A673 (cell line): ENCODE measurements around the gene OPN1SW. TPM values are rescaled to one million over a fixed set of nuclear protein-coding genes. Genes with fewer than 3 reads are reported as not detected.

Experiments used
- BruUV-seq: library from RNA; stranded (reverse); fragments of 400-500 nt; replicated peaks from 2 replicates; lab custom pipeline; 2021; lab: Mats Ljungman, UMichigan
- CTCF ChIA-PET: fragments of 300-600 bp; sonication (Branson Sonifier 250); formaldehyde crosslinking; loops from one replicate; lab custom pipeline; 2022; ENCODE audit warnings: antibody characterized with exemption; lab: Charles Lee
- POLR2A ChIA-PET: fragments of 300-600 bp; sonication (Branson Sonifier 250); formaldehyde crosslinking; loops from one replicate; lab custom pipeline; 2022; ENCODE audit warnings: antibody characterized with exemption; ENCODE audit not compliant: low non-redundant PET; lab: Charles Lee
- DNase-seq: peaks from one replicate; pipeline ENCODE4 v3.0.0-alpha.2; 2015; ENCODE audit warnings: low spot score
- H3K27ac ChIP-seq: fragments of 200-600 bp; sonication (generic); 2 replicates; pipeline ENCODE4 v1.5.1; 2016; ENCODE audit warnings: mixed run types, low read depth, mild to moderate bottlenecking, mixed read lengths, antibody characterized with exemption, low read length; ENCODE audit not compliant: poor library complexity, severe bottlenecking
- H3K27me3 ChIP-seq: fragments of 200-600 bp; sonication (generic); replicated peaks from 2 replicates; pipeline ENCODE4 v1.6.1; 2017; ENCODE audit warnings: mixed run types, low read depth, mild to moderate bottlenecking, mixed read lengths, antibody characterized with exemption, low read length; ENCODE audit not compliant: insufficient read depth, poor library complexity
- H3K36me3 ChIP-seq: fragments of 200-600 bp; sonication (generic); 2 replicates; pipeline ENCODE4 v1.6.1; 2016; ENCODE audit warnings: mixed run types, mild to moderate bottlenecking, mixed read lengths, antibody characterized with exemption, low read length; ENCODE audit not compliant: insufficient read depth, poor library complexity, severe bottlenecking
- H3K4me1 ChIP-seq: fragments of 200-600 bp; sonication (generic); 2 replicates; pipeline ENCODE4 v1.6.1; 2017; ENCODE audit warnings: mixed run types, mild to moderate bottlenecking, mixed read lengths, antibody characterized with exemption, low read length; ENCODE audit not compliant: insufficient read depth, poor library complexity, severe bottlenecking
- H3K4me3 ChIP-seq: fragments of 200-600 bp; sonication (generic); 2 replicates; pipeline ENCODE4 v1.5.1; 2016; ENCODE audit warnings: low read depth, mixed run types, mild to moderate bottlenecking, mixed read lengths, low read length; ENCODE audit not compliant: poor library complexity, severe bottlenecking
- H3K9me3 ChIP-seq: fragments of 200-600 bp; sonication (generic); 2 replicates; pipeline ENCODE4 v1.6.1; 2016; ENCODE audit warnings: mixed run types, low read depth, mild to moderate bottlenecking, mixed read lengths, antibody characterized with exemption, low read length; ENCODE audit not compliant: poor library complexity, severe bottlenecking
- CTCF ChIP-seq: fragments of 300-800, 200-600 bp; sonication (generic); conservative IDR thresholded peaks from 2 replicates; pipeline ENCODE4 v1.5.1; 2017; ENCODE audit warnings: low read depth, mild to moderate bottlenecking, antibody characterized with exemption, low read length, moderate library complexity, mixed read lengths
- EZH2 ChIP-seq: fragments of 200-600 bp; sonication (generic); IDR thresholded peaks from 2 replicates; pipeline ENCODE4 v1.6.1; 2017; ENCODE audit warnings: borderline replicate concordance, low read depth, mild to moderate bottlenecking, mixed read lengths, antibody characterized with exemption, low read length; ENCODE audit not compliant: poor library complexity, severe bottlenecking
- intact Hi-C: fragments of 100-400 bp; cut with micrococcal nuclease; formaldehyde crosslinking; loops from one replicate; pipeline ENCODE4 v1.10.0; 2022; ENCODE audit not compliant: unreplicated experiment
- total RNA-seq: library from RNA; stranded (reverse); gene quantifications from 2 replicates; pipeline ENCODE4 v1.2.3, GENCODE V29; 2021

Gene OPN1SW
- total RNA-seq, 1 experiment from 2014 or later, result not detected

DNA sequence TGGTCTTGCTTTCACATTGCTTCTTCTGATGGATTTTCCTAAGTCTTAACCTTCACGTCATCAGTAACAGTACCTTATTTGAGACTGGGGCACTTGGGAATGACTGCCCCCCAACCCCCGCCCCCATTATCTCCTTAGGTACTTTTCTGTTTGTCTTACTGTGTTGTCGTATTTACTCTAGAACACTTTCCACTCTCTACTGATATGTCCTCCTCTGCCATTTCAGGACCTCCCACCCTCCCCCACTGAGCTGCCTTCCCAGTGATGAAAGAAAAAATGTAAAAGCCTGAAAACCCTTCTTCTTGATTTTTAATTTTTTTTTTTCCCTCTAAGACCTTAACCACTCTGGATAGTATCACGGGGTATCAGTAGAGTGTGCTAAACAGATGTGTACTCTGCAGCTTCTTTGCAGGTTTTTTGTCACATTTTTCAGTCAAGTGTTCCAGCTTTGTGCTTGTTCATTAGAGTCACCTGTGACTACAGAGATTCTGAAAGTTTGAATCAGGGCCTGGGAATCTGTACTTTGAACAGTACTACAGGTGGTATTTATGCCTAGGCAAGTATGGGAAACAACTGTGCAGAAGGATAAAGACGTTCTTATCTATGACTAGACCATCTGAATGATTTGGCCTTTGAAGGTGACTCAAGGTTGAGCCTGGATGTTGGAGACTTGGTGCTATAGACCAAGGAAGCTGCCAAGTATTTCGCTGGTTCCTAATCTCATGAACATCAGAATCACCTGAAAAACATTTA lies 28.1 kb downstream of the OPN1SW start:
- DNase-seq, result no peak
- BruUV-seq, result no TSS peak
- CTCF ChIA-PET, result no interaction called here
- Histone ChIP-seq H3K36me3 (peaks cover 38% of the 10 kb centered on the region), H3K27me3 (no peaks in the 10 kb centered on the region), H3K9me3 (no peaks in the 10 kb centered on the region), H3K4me3 (no peak overlapping the region), H3K4me1 (no peaks in the 10 kb centered on the region), H3K27ac (no peak overlapping the region)
- no peak for TF ChIP-seq CTCF
- TF ChIP-seq EZH2, result no peak
- POLR2A ChIA-PET, result no interaction called here
- intact Hi-C loops, result no loop called here

GRCh38 chr7:128745706-128746105 lies 29.9 kb downstream of the OPN1SW start:
- TF ChIP-seq EZH2, result no peak
- no peak for TF ChIP-seq CTCF
- Histone ChIP-seq H3K9me3 (no peaks in the 10 kb centered on the region), H3K27me3 (no peaks in the 10 kb centered on the region), H3K36me3 (peaks cover 30% of the 10 kb centered on the region), H3K4me3 (no peak overlapping the region), H3K4me1 (peaks cover 10% of the 10 kb centered on the region), H3K27ac (no peak overlapping the region)
- CTCF ChIA-PET, result no interaction called here
- POLR2A ChIA-PET, result no interaction called here
- DNase-seq, result no peak
- intact Hi-C loops, result no loop called here
- no TSS peak for BruUV-seq

GRCh38 chr7:128744366-128744905 lies 31.2 kb downstream of the OPN1SW start:
- ChIA-PET POLR2A (no interaction called here), CTCF (no interaction called here)
- no TSS peak for BruUV-seq
- H3K4me1 ChIP-seq, result peaks cover 17% of the 10 kb centered on the region
- H3K4me3 ChIP-seq, result no peak overlapping the region
- no peak overlapping the region for H3K27ac ChIP-seq
- peaks cover 19% of the 10 kb centered on the region for H3K36me3 ChIP-seq
- TF ChIP-seq CTCF, result no peak
- TF ChIP-seq EZH2, result no peak
- intact Hi-C loops, result no loop called here
- DNase-seq, result no peak
- H3K9me3 ChIP-seq, result no peaks in the 10 kb centered on the region
- no peaks in the 10 kb centered on the region for H3K27me3 ChIP-seq
